ENCODE data around the gene HIPK3.
A peak's percentile ranks its signal among the peaks of the same experiment; 100 is the strongest.
"Not testable (repeated sequence)": the region's sequence is repeated elsewhere in the genome, so short reads cannot be mapped to it uniquely, and the experiment has no call there.

HIPK3 gene

GRCh38 chr11:33257160-33257896 lies at the start of gene HIPK3:
HIPK3 (plus strand) TSS chr11:33257381.
- peak; percentile 95 for DNase-seq (ENCODE audit: low spot score)

GRCh38 chr11:33207408-33207985 lies 49.7 kb upstream of the HIPK3 start:
- peak; percentile 11 for DNase-seq (ENCODE audit: low spot score)

- no peak for DNase-seq (ENCODE audit: low spot score)
Observed at GRCh38 chr11:33208150-33208549, 49.0 kb upstream of the HIPK3 start.

GRCh38 chr11:33211153-33211552 lies 46.0 kb upstream of the HIPK3 start:
- DNase-seq (ENCODE audit: low spot score) = no peak

- DNase-seq (ENCODE audit: low spot score) = no peak
Observed at GRCh38 chr11:33211580-33211979, 45.6 kb upstream of the HIPK3 start.

- peak; percentile 29 for DNase-seq (ENCODE audit: low spot score)
Observed at GRCh38 chr11:33214187-33214586, 43.0 kb upstream of the HIPK3 start.

- DNase-seq (ENCODE audit: low spot score) = no peak
Observed at GRCh38 chr11:33214767-33215166, 42.4 kb upstream of the HIPK3 start.

GRCh38 chr11:33216676-33217075 lies 40.5 kb upstream of the HIPK3 start:
- not testable (repeated sequence) for DNase-seq (ENCODE audit: low spot score)

GRCh38 chr11:33222052-33222750 lies 35.0 kb upstream of the HIPK3 start:
- no peak for DNase-seq (ENCODE audit: low spot score)

- DNase-seq (ENCODE audit: low spot score) = no peak
Observed at GRCh38 chr11:33225371-33225770, 31.8 kb upstream of the HIPK3 start.

- DNase-seq (ENCODE audit: low spot score) = peak; percentile 53
Observed at GRCh38 chr11:33227578-33228261, 29.5 kb upstream of the HIPK3 start.

- DNase-seq (ENCODE audit: low spot score) = no peak
Observed at GRCh38 chr11:33234397-33235190, 22.6 kb upstream of the HIPK3 start.

GRCh38 chr11:33237039-33237597 lies 20.1 kb upstream of the HIPK3 start:
- no peak for DNase-seq (ENCODE audit: low spot score)

GRCh38 chr11:33242575-33242974 lies 14.6 kb upstream of the HIPK3 start:
- DNase-seq (ENCODE audit: low spot score) = no peak

- not testable (repeated sequence) for DNase-seq (ENCODE audit: low spot score)
Observed at GRCh38 chr11:33243654-33244053, 13.5 kb upstream of the HIPK3 start.

GRCh38 chr11:33248416-33248971 lies 8.7 kb upstream of the HIPK3 start:
- DNase-seq (ENCODE audit: low spot score) = peak; percentile 76

- peak; percentile 17 for DNase-seq (ENCODE audit: low spot score)
Observed at GRCh38 chr11:33256031-33256812, 959 bp upstream of the HIPK3 start.

GRCh38 chr11:33256813-33257159 lies 395 bp upstream of the HIPK3 start:
- DNase-seq (ENCODE audit: low spot score) = peak; percentile 9

GRCh38 chr11:33257897-33258630 lies 883 bp downstream of the HIPK3 start:
- peak; percentile 94 for DNase-seq (ENCODE audit: low spot score)

Measured in GM03348 (cell line).